IPS-18a (cell line): ENCODE measurements around the gene ARRDC1.
"Not testable (repeated sequence)": the region's sequence is repeated elsewhere in the genome, so short reads cannot be mapped to it uniquely, and the experiment has no call there.

ENCODE experiments used
- H3K27ac ChIP-seq: one replicate; pipeline ENCODE4 v1.5.1; 2013; ENCODE audit warnings: low read length
- H3K27me3 ChIP-seq: one replicate; pipeline ENCODE4 v1.6.1; 2013; ENCODE audit warnings: mild to moderate bottlenecking, low read length; ENCODE audit not compliant: control insufficient read depth, insufficient read depth
- H3K36me3 ChIP-seq: one replicate; pipeline ENCODE4 v1.6.1; 2013; ENCODE audit warnings: low read depth, low read length; ENCODE audit not compliant: control insufficient read depth
- H3K4me1 ChIP-seq: one replicate; pipeline ENCODE4 v1.6.1; 2013; ENCODE audit warnings: low read depth, low read length; ENCODE audit not compliant: control insufficient read depth
- H3K4me3 ChIP-seq: one replicate; pipeline ENCODE4 v1.5.1; 2013; ENCODE audit warnings: low read length
- H3K9ac ChIP-seq: one replicate; pipeline ENCODE4 v1.6.1; 2013; ENCODE audit warnings: mild to moderate bottlenecking, low read length, moderate library complexity
- H3K9me3 ChIP-seq: one replicate; pipeline ENCODE4 v1.6.1; 2013; ENCODE audit warnings: low read depth, low read length; ENCODE audit not compliant: control insufficient read depth

Gene ARRDC1

GRCh38 chr9:137619240-137620047 lies 14.0 kb downstream of the ARRDC1 start:
- peak overlapping the region; percentile 76 for H3K27ac ChIP-seq
- peaks cover 12% of the 10 kb centered on the region for H3K36me3 ChIP-seq
- no peaks in the 10 kb centered on the region for H3K27me3 ChIP-seq
- H3K4me1 ChIP-seq = peaks cover 11% of the 10 kb centered on the region
- H3K9me3 ChIP-seq = no peaks in the 10 kb centered on the region
- peak overlapping the region; percentile 97 for H3K4me3 ChIP-seq
- peak overlapping the region; percentile 86 for H3K9ac ChIP-seq

- Histone ChIP-seq H3K9me3 (no peaks in the 10 kb centered on the region), H3K4me1 (peaks cover 12% of the 10 kb centered on the region), H3K4me3 (peak overlapping the region; percentile 97), H3K36me3 (peaks cover 12% of the 10 kb centered on the region), H3K27ac (no peak overlapping the region), H3K27me3 (no peaks in the 10 kb centered on the region), H3K9ac (peak overlapping the region; percentile 86)
These were observed 14.5 kb downstream of the ARRDC1 start for GRCh38 chr9:137620048-137620405.

DNA sequence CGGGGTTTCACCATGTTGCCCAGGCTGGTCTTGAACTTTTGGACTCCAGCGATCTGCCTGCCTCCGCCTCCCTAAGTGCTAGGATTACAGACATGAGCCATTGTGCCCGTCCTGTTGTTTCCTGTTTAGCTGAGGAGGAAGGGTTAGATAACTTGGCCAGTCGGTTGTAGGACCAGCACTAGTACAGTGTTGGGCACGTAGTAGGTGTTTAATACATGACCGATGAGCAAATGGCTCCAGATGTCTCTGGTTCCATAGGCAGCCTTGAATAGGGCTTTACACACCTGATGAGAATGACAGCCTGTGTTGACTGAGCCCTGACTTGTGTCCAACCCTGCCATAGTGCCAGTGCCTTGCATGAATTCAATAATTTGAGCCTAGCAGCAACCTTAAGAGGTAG lies 15.1 kb downstream of the ARRDC1 start:
- H3K9ac ChIP-seq = no peak overlapping the region
- H3K9me3 ChIP-seq = no peaks in the 10 kb centered on the region
- H3K36me3 ChIP-seq = peaks cover 9% of the 10 kb centered on the region
- no peak overlapping the region for H3K4me3 ChIP-seq
- peaks cover 16% of the 10 kb centered on the region for H3K4me1 ChIP-seq
- H3K27me3 ChIP-seq = no peaks in the 10 kb centered on the region
- no peak overlapping the region for H3K27ac ChIP-seq

DNA sequence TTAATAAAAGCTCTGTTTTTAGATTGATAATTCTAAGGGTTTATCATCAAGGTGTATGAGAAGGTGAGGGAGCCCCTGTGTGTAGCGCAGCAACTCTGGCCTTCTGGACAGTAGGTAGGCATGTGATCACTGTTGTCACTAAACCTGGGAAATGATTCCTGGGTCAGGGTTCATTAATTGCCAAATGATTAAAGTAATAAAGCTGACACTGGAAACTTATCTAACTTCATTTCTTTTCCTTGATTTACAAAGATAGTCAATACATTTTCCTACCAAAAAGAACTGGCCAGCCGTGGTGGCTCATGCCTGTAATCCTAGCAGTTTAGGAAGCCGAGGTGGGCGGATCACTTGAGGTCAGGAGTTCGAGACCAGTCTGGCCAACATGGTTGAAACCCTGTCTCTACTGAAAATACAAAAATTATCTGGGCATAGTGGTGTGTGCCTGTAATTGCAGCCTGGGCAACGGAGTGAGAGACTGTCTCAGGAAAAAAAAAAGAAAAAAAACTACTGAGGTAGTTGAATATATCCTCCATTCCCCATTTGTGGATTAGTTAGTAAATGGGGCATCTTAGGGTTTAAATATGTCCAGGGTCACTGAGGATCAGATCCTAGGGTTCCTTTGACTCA lies 15.8 kb downstream of the ARRDC1 start:
- no peaks in the 10 kb centered on the region for H3K27me3 ChIP-seq
- no peaks in the 10 kb centered on the region for H3K9me3 ChIP-seq
- H3K9ac ChIP-seq = no peak overlapping the region
- no peak overlapping the region for H3K4me3 ChIP-seq
- H3K27ac ChIP-seq = no peak overlapping the region
- H3K36me3 ChIP-seq = peaks cover 6% of the 10 kb centered on the region
- H3K4me1 ChIP-seq = peaks cover 16% of the 10 kb centered on the region

DNA sequence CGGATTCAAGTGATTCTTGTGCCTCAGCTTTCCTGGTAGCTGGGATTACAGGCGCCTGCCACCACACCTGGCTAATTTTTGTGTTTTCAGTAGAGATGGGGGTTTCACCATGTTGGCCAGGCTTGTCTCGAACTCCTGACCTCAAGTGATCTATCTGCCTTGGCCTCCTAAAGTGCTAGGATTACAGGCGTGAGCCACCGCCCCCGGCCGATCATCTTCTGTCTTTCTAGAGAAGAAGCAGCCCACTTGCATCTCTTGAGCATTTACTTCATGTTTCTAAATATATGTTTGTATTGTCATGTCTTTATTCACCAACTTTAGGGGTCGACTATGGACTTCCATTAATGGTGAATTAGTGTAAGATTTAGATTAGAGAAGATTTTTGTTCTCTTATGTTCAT lies 16.7 kb downstream of the ARRDC1 start:
- H3K4me1 ChIP-seq = peaks cover 16% of the 10 kb centered on the region
- not testable (repeated sequence) for H3K9me3 ChIP-seq, H3K9ac ChIP-seq, H3K27ac ChIP-seq, H3K4me3 ChIP-seq, H3K27me3 ChIP-seq, H3K36me3 ChIP-seq

GRCh38 chr9:137626464-137626863 lies 21.0 kb downstream of the ARRDC1 start:
- no peaks in the 10 kb centered on the region for H3K9me3 ChIP-seq
- no peak overlapping the region for H3K9ac ChIP-seq
- peaks cover 5% of the 10 kb centered on the region for H3K4me1 ChIP-seq
- no peak overlapping the region for H3K4me3 ChIP-seq
- H3K36me3 ChIP-seq = no peaks in the 10 kb centered on the region
- H3K27me3 ChIP-seq = no peaks in the 10 kb centered on the region
- H3K27ac ChIP-seq = no peak overlapping the region

DNA sequence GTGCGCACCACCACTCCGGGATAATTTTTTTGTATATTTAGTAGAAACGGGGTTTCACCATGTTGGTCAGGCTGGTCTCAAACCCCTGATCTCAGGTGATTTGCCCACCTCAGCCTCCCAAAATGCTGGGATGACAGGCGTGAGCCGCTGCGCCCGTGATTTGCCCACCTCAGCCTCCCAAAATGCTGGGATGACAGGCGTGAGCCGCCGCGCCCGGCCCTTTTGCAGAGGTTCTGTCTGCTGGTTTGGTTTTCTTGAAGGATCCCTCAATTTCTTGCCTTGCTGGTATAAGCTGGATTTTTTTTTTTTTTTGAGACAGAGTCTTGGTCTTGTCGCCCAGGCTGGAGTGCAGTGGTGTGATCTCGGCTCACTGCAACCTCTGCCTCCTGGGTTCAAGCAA lies 21.9 kb downstream of the ARRDC1 start:
- not testable (repeated sequence) for H3K9me3 ChIP-seq, H3K27ac ChIP-seq, H3K4me3 ChIP-seq, H3K9ac ChIP-seq, H3K4me1 ChIP-seq, H3K27me3 ChIP-seq, H3K36me3 ChIP-seq

- H3K27ac ChIP-seq = no peak overlapping the region
These were observed 24.6 kb downstream of the ARRDC1 start for GRCh38 chr9:137630126-137630525.

GRCh38 chr9:137630679-137631078 lies 25.2 kb downstream of the ARRDC1 start:
- H3K27me3 ChIP-seq = no peaks in the 10 kb centered on the region
- no peak overlapping the region for H3K4me3 ChIP-seq
- H3K36me3 ChIP-seq = no peaks in the 10 kb centered on the region
- H3K4me1 ChIP-seq = no peaks in the 10 kb centered on the region
- no peaks in the 10 kb centered on the region for H3K9me3 ChIP-seq
- no peak overlapping the region for H3K9ac ChIP-seq
- no peak overlapping the region for H3K27ac ChIP-seq

More at GRCh38 chr9:137630126-137630525, 24.6 kb downstream of the ARRDC1 start:
- Histone ChIP-seq H3K9me3 (no peaks in the 10 kb centered on the region), H3K4me1 (peaks cover 3% of the 10 kb centered on the region), H3K4me3 (no peak overlapping the region), H3K36me3 (no peaks in the 10 kb centered on the region), H3K27me3 (no peaks in the 10 kb centered on the region), H3K9ac (no peak overlapping the region)

DNA sequence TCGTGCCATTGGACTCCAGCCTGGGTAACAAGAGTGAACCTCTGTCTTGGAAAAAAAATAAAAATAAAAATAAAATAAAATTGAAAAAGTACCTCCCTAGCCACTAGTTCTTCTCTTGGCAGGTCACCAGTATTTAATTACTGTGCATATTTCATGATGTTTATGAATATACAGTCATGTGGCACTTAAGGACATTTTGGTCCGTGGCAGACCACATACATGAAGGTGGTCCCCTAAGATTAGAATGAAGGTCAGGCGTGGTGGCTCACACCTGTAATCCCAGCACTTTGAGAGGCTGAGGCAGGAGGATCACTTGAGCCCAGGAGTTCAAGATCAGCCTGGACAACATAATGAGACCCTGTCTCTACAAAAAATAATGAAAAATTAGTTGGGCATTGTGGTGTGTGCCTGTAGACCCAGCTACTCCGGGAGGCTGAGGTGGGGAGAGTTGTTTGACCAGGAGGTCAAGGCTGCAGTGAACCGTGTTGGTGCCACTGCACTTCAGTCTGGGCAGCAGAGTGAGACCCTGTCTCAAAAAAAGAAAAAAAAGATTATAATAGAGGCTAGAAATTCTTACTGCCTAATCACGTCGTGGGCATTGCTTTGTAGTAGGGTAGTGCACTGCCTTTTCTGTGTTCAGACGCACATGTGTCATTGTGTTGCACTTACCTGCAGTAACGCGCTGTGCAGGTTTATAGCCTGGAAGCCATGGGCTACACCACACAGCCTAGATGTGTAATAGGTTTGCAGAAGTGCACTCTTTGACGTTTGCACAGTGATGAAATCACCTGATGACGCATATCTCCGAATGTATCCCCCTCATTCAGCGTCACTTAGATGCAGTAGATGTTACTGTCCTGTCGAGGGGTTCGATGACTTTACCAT lies 26.1 kb downstream of the ARRDC1 start:
- no peak overlapping the region for H3K9ac ChIP-seq
- H3K27me3 ChIP-seq = no peaks in the 10 kb centered on the region
- no peaks in the 10 kb centered on the region for H3K4me1 ChIP-seq
- no peak overlapping the region for H3K27ac ChIP-seq
- no peaks in the 10 kb centered on the region for H3K9me3 ChIP-seq
- no peak overlapping the region for H3K4me3 ChIP-seq
- H3K36me3 ChIP-seq = no peaks in the 10 kb centered on the region

DNA sequence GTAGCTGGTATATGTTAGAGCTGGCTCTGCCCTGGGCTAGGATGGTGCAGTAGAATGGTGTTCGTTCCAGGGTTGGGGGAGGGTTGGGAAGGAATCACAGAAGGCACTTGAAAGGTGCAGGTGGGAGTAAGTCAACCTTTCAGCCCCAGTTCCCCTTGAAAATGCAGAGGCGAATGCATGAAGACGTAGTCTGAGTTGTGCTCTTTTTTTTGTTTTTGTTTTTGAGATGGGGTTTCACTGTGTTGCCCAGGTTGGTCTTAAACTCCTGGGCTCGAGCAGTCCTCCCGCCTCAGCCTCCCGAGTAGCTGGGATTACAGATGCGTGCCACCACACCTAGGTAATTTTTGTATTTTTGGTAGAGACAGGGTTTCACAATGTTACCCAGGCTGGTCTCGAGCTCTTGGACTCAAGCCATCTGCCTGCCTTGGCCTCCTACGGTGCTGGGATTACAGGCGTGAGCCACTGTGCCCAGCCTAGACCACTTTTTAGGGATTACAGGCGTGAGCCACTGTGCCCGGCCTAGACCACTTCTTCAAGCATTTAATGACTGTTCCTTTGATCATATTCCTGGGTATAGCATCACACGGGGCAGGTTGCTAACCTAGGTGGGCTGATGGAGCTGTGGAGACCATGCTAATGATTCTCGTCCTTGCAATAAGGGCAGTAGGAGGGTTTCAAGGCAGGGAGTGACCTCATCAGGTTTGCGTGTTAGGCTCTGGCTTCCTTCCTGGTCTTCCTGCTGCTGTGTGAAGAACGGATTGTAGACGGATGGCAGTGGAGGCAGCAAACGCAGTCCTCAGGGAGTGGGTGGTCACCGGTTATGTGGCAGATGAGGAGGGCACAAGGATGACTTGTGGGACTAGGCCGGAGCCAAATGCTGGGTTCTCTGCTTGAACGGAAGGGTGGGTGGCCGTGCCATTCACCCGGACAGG lies 27.0 kb downstream of the ARRDC1 start:
- Histone ChIP-seq H3K4me3 (no peak overlapping the region), H3K4me1 (no peaks in the 10 kb centered on the region), H3K36me3 (no peaks in the 10 kb centered on the region), H3K27ac (no peak overlapping the region), H3K27me3 (no peaks in the 10 kb centered on the region), H3K9ac (no peak overlapping the region), H3K9me3 (no peaks in the 10 kb centered on the region)
